Suppressor macrophage treated with lipopolysaccharide for 4 hours (primary cell): ENCODE results near the gene SLC16A1.
A peak's percentile ranks its signal among the peaks of the same experiment; 100 is the strongest.
"Not testable (repeated sequence)": the region's sequence is repeated elsewhere in the genome, so short reads cannot be mapped to it uniquely, and the experiment has no call there.

ENCODE experiments used
- DNase-seq: peaks from one replicate; pipeline ENCODE4 v3.0.0-alpha.2; 2020

Gene SLC16A1

DNA sequence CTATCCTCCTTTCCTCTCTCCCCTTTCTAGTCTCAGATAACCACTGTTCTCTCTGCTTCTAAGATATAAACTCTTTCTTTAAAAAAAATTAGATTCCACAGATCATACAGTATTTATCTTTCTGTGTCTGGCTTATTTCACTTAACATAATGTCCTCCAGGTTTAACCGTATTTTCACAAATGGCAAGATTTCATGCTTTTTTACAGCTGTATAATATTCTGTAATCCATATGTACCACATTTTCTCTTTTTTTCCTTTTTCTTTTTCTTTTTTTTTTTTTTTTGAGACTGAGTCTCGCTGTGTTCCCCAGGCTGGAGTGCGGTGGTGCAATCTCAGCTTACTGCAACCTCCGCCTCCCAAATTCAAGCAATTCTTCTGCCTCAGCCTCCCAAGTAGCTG, 5.1 kb upstream of the SLC16A1 start:
- DNase-seq = no peak

DNA sequence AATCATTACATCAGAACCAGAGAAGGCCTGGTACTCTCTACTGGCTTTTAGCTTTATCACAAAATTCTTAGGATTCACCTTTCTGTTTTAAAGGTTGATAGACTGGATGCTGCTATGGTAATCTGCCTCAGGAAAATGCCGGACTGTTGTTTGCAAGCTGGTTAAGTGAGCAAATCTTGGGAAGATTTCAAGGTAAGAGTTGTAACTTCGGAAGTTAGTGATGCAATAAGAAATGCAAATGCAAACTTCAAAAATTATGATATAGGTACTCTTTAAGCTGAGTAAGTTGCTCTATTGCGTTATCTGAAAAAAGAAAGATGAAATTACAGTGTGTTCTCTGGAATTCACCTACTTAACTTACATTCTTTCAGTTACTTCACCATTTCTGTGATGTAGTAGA, 4.4 kb upstream of the SLC16A1 start:
- DNase-seq = no peak

DNA sequence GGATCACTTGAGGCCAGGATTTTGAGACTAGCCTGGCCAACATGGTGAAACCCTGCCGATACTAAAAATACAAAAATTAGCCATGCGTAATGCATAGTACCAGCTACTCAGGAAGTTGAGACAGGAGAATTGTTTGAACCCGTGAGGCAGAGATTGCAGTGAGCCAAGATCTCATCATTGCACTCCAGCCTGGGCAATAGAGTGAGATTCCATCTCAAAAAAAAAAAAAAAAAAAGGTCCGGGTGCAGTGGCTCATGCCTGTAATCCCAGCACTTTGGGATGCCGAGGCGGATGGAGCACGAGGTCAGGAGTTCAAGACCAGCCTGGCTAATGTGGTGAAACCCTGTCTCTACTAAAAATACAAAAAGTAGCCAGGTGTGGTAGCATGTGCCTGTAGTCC, 2.2 kb upstream of the SLC16A1 start:
- DNase-seq = not testable (repeated sequence)

DNA sequence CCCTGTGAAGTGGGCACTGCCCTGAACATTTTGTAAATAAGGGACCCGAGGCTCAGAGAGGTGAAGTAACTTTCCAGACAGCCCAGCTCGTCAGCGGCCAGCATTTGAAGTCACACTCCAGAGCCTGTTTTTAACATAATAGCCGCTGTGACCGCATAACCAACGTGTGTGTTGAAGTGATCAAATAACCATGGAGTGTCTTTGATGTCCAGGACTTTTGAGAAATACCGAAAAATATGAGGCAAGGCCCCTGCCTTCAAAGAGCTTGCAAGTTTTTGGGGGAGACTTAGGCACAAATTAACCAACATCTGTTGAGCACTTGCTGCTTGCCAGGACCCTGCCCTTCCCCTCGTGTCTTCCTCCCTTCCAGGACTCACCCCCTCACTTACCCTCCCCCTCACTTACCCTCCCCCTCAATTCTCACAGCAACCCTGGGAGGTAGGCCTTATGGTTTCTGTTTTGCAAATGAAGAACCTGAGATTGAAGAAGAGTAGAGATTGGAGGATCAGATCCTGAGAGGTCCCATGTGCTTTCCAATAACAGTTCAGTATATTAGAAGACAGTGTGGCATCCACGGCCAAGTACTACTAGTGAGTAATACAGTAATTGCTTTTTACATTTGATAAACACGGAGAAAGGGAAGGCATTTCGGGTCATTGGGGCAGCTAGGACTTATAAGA, 1.3 kb upstream of the SLC16A1 start:
- DNase-seq = peak; percentile 66

DNA sequence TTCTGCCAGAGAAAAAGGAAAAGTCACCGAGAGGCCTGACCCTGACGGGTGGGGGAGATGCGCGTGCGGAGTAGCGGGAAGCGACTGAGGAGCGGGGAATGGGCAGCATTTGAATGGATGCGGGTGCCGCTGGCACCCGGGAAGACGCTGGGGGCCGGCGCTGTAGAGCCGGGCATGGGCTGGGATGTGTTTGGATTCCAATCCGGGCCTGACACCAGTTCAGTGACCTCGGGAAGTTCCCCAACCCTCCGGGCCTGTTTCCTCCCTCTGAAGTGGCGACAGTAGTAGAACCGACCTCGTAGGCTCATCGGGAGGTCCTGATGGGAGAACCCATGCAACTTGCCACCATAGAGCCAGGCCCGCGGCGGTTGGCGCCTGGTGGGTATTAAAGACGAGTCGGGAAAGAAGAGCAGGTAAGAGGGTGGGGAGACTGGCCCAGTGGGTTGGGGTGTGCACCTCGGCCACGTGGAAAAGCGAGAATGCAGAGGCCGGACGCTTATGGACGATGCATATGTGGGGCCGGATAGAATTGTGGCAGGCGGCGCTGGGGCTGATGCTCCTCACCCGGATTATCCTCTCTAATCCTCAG, 642 bp upstream of the SLC16A1 start:
- DNase-seq = peak; percentile 49

DNA sequence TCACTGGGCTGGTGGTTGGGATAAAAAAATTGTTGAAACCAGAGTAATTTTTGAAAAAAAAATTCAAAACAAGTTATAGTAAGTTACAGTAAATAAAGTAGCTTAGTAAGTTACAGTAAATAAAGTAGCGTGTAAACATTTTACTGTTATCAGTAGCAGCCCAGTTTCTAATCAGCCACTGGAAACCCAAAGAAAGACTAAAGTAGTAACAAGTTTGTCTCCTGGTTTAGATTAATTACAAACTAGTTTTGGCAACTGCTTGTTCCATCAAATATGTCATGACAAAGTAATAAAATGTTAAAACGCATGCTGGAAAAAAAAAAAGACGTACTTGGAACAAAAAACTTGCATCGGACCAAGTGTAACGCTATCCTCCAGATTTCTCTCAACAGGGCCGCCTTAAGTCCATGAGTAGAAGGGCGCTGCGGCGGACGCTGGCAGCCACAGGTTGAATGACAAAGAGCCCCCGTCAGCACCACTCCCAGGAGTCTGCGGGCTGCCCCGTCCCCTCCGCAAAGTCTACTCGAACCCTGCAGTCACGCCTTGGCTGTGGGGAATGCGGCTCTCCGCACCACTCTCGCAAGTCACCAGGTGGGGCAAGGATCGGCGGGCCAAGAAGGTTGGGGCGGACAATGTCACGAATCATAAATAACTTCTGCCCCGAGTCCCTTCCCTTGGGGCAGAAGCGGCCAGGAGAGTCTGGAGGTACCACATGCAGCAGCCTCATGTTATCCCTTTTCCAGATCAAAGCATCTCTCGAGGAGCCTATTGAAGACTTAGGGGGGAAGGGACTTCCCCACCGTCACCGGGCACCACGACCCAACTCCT, 837 bp downstream of the SLC16A1 start:
- DNase-seq = peak; percentile 55

DNA sequence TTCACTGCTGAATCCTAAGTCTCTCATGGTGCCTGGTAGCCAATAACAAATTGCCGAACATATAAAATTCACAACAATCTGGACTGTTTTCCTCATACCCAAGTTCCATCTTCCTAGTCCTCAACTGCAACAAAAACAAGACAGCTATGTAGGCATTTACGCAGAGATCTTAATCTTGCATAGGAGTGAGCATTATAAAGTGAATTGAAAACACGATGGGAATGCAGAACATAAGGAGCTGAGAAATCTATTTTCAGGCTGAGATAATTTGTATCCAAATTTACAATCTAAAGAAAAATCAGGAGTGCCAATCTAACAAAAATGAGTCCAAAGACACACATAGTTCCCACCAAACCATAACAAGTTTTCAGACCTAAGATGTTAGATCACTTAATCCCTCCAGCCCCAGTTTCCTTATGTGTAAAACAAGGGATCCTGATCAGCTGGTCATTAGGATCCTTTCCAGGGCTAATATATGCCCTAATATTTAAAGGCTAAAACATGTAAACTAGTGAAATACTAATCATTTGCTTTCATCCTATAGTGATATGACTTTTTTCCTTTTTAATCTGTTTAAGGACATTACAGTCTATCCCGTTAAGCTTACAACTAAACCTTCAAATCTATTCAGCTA, 1.9 kb downstream of the SLC16A1 start:
- DNase-seq = no peak

DNA sequence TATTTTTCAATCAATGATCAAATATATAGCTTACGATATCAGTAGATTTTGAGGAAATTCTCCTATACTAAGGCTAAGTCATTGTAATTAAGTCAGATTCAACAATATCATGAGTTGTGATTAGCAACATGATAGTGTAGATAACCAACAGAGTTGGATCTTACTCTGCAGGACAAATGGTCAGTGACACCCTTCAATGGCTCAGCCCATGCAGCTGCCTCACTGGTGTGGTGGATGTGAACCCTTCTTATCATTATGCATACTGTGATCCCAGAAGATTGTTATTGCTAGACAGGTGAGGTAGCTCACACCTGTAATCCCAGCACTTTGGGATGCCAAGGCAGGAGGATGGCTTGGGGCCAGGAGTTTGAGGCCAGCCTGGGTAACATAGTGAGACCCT, 5.6 kb downstream of the SLC16A1 start:
- no peak for DNase-seq

DNA sequence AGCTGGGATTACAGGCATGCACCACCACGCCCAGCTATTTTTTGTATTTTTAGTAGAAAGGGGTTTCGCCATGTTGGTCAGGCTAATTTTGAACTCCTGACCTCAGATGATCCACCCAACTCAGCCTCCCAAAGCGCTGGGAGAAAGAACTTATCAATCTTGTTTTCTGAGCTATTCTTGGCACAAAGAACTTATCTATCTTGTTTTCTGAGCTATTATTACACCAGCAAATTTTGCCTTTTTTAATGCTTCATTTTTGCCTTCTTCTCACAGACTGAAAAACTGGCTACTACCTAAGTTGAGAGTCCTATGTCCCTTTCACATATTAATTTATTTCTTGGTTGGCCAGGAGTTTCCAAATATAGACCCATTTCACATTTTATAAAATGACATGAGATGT, 9.3 kb downstream of the SLC16A1 start:
- DNase-seq = no peak

DNA sequence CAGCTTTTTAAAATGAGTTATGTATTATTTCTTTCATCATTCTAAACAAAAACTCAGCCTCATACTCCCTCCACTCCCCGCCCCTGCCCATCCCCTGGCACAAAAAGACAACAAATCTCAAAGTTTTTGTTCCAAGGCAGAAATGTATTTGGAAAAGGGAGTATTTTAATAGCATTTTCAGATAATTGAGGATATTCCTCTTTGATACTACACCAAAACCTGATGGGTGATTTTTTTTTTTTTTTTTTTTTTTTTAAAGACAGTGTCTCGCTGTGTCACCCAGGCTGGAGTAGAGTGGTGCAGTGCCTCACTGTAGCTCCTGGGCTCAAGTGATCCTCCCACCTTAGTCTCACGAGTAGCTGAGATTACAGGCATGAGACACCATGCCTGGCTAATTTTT, 16.2 kb downstream of the SLC16A1 start:
- no peak for DNase-seq

DNA sequence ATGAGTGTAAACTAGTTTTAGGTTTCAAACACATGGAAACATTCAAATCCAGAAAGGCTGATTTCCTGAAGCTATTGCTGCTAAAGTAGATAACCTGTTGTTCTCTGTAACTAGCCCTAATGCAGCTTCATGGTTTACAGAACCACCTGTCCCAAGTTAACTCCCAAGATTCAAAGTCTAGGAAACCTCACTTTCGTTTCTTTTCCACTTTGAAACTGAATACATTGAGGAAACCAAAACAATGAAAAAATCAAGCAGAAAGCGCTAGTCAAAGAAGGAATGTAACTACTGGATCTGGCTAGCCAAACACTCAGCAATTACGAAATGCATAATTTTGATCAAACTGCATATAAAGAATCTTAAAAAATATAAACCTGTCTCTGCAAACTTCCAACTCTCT, 17.8 kb downstream of the SLC16A1 start:
- DNase-seq = no peak

DNA sequence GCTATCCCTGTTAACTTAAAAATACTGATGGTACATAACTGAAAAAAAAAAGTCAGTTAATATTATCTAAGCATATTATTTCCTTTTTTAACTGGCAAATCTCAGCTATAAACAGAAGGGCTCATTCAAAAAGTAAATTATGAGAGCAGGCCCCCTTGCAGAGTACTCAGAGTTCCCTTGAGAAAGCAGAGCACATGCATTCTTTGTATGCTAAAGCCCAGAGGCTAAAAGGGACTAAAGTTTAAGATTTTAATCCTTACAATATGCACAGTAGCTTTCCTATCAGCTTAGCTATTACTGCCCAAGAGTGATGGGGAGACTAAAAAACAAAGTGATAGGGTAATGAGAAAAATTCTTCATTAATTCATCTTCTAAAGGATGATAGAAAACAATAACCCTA, 18.5 kb downstream of the SLC16A1 start:
- no peak for DNase-seq

DNA sequence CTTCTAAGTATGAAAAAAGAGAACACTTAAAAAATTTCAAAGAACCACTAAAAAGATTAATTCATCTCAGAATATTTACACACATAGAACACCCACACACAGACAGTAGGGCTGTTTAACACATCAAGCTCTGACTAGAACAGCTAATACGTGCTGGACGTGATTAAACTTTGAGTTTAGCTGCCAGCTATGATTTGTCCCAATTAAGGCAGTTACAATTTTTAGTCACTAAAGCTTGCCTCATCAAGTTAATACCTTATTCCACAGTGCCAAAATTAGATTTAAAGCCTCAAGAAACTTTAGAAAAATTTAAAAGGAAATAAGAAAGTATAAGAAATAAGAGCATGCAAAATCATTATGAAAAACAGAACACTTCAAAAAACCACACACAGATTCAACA, 18.9 kb downstream of the SLC16A1 start:
- DNase-seq = no peak

DNA sequence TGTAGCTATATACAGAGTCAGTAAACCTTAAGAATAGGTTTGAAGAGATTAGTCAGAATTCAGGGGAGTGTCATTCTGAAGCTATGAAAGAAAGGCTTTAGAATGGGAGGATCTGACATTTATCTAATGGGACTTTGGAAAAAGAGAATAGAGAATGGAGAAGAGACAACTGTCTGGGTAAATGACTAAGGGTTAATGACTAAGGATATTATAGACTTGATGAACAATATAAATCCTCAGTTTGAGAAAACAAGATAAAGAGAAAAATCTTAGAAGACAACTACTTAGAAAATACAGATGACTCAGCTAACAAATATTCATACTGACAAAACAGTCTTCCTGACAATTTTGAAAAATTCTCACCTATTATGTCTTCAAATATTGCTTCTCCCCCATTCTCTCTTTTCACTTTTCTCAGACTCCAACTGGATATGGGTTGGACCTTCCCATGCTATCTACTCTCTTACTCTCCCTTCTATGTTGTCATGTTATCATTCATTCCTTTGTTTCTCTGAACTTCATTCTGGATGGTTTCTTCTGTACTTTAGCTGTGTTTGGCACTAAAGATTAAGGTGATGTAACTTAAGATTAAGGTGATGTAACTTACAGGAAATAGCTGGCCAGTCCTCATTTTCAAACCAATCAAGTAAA, 20.4 kb downstream of the SLC16A1 start:
- DNase-seq = peak; percentile 15

DNA sequence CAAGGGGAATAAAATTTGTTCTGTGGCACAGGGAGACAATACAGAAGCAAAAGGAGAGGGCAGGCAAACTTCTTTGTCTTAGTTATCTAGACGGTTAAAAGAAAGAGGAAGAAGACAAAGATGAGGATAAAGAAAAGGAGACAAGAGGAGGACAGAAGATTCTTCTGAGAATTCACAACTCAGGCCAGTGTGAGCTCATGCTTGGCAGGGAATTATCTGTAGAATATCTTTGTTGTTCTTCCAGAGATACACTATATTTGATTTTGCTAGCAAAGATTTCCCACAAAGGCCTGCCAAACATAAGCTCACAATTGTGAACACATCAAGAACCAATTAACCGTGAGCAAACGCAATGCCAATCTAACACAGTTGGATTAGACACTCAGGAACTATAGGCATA, 21.4 kb downstream of the SLC16A1 start:
- no peak for DNase-seq

DNA sequence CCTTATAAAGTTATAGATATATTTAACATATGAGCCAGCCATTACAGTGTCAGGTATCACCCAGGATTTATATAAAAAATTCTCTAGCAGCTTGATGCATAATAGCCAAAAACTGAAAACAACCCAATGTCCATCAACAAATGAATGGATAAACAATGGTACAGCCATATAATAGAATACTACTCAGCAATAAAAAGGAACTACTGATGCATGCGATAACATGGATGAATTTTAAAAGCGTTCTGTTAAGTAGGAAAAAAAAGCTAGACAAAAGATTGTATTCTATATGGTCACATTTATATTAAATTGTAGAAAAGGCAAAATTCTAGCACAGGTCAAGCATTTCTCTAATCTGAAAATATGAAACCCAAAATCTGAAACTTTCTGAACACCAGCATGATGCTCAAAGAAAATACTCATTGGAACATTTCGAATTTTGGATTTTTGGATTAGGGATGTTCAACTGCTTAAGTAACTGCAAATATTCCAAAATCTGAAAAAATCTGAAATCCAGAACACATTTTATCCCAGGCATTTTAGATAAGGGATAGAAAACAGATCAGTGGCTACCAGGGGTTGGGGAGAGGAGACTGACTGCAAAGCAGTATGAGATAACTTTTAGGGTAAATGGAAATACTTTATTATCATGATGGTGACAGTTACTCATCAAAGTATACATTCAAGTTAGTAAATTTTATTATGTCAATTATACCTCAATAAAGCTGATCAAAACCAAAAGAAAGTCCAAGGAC, 22.0 kb downstream of the SLC16A1 start:
- no peak for DNase-seq

DNA sequence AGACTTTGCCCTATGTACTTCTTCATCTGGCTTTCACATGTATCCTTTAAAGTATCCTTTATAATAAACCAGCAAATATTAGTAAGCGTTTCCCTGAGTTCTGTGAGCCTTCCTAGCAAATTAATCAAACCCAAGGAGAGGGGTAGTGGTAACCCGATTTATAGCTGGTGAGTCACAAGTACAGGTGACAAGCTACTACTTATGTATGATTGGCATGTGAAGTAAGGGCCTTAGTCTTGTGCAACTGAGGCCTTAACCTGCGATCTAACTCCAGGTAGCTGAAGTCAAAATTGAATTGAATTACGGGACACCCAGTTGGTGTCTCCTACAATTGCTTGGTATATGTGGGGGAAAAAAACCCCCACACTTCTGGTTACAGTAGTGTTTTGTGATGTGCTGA, 26.0 kb downstream of the SLC16A1 start:
- DNase-seq = no peak

DNA sequence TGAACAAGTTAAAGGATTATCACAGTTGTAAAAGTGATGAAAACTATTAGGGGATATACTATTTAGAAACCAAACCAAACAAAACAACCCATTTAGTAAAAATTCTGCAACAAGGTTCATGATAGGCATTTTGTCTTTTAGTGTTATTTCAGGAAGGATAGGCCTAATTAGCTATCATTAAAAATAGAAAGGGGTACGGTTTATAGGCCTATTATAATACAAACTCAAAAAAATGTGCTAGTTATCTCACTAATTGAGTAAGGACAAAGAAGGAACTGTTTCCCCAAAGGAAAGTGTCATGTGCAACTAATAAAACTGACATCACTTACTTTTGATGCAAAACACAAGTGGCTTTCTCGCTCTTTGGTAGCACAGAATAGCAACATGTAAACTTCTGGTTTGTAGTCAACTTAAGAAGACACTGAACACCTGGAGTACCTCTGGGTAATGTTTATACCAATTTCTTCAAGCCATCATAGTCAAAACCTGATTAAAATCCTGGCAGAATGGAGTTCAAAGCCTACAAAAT, 28.5 kb downstream of the SLC16A1 start:
- no peak for DNase-seq

DNA sequence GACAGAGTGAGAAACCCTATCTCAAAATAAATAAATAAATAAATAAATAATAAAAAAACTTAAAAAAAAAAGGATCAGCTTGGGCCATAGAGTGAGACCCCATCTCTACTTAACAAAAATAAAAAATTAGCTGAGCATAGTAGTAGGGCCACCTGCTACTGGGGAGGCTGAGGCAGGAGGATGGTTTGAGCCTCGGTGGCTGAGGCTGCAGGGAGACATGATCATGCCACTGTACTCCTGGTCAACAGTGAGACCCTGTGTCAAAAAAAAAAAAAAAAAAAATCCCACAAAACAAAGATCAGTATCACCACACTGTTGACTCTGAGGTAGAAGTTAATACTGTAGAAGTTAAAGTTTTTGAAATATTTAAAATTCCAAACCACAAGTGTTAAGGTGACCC, 29.1 kb downstream of the SLC16A1 start:
- no peak for DNase-seq

DNA sequence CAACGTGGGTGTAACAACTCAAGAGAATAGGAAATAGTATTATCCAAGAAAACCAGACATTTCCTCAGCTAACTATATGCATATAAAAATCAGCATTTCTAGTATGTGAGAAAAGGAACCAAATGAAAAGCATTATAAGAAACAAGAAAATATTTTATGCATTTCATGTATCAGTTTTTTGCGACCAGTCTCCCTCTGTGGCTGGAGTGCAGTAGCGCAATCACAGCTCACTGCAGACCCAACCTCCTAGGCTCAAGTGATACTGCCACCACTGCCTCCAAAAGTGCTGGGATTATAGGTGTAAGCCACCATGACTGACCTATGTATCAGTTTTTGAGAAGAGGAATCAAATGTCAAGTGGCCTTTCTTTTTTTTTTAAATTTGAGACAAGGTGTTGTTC, 31.0 kb downstream of the SLC16A1 start:
- DNase-seq = no peak

DNA sequence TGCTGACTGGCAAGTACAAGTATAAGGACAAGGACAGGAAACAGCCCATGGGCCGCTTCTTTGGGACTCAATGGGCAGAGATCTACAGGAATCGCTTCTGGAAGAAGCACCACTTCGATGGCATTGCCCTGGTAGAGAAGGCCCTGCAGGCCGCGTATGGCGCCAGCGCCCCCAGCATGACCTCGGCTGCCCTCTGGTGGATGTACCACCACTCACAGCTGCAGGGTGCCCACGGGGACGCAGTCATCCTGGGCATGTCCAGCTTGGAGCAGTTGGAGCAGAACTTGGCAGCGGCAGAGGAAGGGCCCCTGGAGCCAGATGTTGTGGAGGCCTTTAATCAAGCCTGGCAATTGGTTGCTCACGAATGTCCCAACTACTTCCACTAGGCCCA, 32.0 kb downstream of the SLC16A1 start:
- DNase-seq = no peak

DNA sequence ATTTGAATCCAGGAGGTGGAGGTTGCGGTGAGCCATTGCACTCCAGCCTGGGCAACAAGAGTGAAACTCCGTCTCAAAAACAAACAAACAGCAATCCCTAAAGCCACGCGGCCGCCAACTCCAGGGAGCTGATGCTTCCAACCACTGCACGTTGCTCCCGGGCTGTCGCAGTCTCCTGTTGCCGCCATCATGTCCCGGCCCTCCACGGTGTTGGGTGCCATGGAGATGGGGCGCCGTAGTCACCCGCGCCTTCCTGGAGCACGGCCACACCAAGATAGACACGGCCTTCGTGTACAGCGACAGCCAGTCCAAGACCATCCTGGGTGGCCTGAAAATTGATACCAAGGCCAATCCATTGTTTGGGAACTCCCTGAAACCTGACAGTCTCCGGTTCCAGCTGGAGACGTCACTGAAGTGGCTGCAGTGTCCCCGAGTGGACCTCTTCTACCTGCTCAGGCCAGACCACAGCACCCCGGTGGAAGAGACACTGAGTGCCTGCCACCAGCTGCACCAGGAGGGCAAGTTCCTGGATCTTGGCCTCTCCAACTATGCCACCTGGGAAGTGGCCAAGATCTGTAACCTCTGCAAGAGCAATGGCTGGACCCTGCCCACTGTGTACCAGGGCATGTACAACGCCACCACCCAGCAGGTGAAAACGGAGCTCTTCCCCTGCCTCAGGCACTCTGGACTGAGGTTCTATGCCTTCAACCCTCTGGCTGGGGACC, 32.6 kb downstream of the SLC16A1 start:
- no peak for DNase-seq
